HCT116 (cell line): Measurements from ENCODE around the gene CCDC71. TPM values are rescaled to one million over a fixed set of nuclear protein-coding genes. Genes with fewer than 3 reads are reported as not detected.

ENCODE experiments used
- ATAC-seq: fragments of 200-7000 bp; cut with Tn5 transposase; 2 replicates; pipeline ENCODE4 v1.9.1; 2020; ENCODE audit warnings: mild to moderate bottlenecking, moderate library complexity
- BruUV-seq: library from RNA; stranded (reverse); fragments of 400-500 nt; replicated peaks from 2 replicates; lab custom pipeline; 2021; lab: Mats Ljungman, UMichigan
- CTCF ChIA-PET: fragments of 300-600 bp; sonication (Branson Sonifier 250); formaldehyde crosslinking; loops from one replicate; lab custom pipeline; 2021; ENCODE audit warnings: antibody characterized with exemption; lab: Charles Lee
- POLR2A ChIA-PET: fragments of 300-600, 350-600 bp; sonication (Branson Sonifier 250); formaldehyde crosslinking; loops from one replicate; lab custom pipeline; 2021; ENCODE audit warnings: antibody characterized with exemption; lab: Charles Lee
- RAD21 ChIA-PET, 2 experiments: fragments of 300-600 bp; sonication (Branson Sonifier 250); formaldehyde crosslinking; loops; one replicate each; lab custom pipeline; 2023; ENCODE audit warnings: low total read pairs in 2 of 2; ENCODE audit not compliant: uncharacterized antibody in 2 of 2, unreplicated experiment in 2 of 2, low non-redundant PET in 1 of 2; lab: Charles Lee
- DNase-seq: peaks from one replicate; pipeline ENCODE4 v3.0.0-alpha.2; 2010; ENCODE audit warnings: low read depth, low spot score
- H2AFZ ChIP-seq: fragments of 200-600 bp; shearing (Covaris generic), sonication (generic); 2 replicates; pipeline ENCODE4 v1.6.1; 2017; ENCODE audit warnings: low read depth, mixed run types, mixed read lengths, antibody characterized with exemption, low read length; ENCODE audit not compliant: poor library complexity, severe bottlenecking
- H3K27ac ChIP-seq: 2 replicates; pipeline ENCODE4 v1.5.1; 2012; ENCODE audit warnings: low read depth, low read length
- H3K27me3 ChIP-seq: fragments of 200-600 bp; sonication (generic); 2 replicates; pipeline ENCODE4 v1.6.1; 2016; ENCODE audit warnings: mixed run types, low read length, mixed read lengths; ENCODE audit not compliant: insufficient read depth
- H3K36me3 ChIP-seq, 2 experiments: fragments of 200-500 bp in 1 of 2; fragments of 200-600 bp in 1 of 2; sonication (Bioruptor generic) in 1 of 2; sonication (generic) in 1 of 2; 2 replicates each; pipeline versions ENCODE4 v1.5.1 to v1.6.1; 2014 to 2016; ENCODE audit warnings: low read length in 2 of 2, inconsistent platforms in 1 of 2, mixed read lengths in 1 of 2, mixed run types in 1 of 2; ENCODE audit not compliant: insufficient read depth in 2 of 2, control insufficient read depth in 1 of 2
- H3K4me1 ChIP-seq, 2 experiments: fragments of 200-600 bp in 1 of 2; sonication (generic) in 1 of 2; 2 replicates each; pipeline versions ENCODE4 v1.5.1 to v1.6.1; 2012 to 2017; ENCODE audit warnings: low read length in 2 of 2, inconsistent platforms in 1 of 2, mild to moderate bottlenecking in 1 of 2, mixed read lengths in 1 of 2, mixed run types in 1 of 2, moderate library complexity in 1 of 2; ENCODE audit not compliant: insufficient read depth in 2 of 2, control insufficient read depth in 1 of 2
- H3K4me2 ChIP-seq: fragments of 200-600 bp; sonication (generic); 2 replicates; pipeline ENCODE4 v1.6.1; 2017; ENCODE audit warnings: mixed run types, low read length, mixed read lengths
- H3K4me3 ChIP-seq, 2 experiments: fragments of 200-600 bp in 1 of 2; sonication (generic) in 1 of 2; replicated peaks in 1 of 2; 2 replicates each; pipeline ENCODE4 v1.5.1; 2011 to 2016; ENCODE audit warnings: low read length in 2 of 2, control low read depth in 1 of 2, low read depth in 1 of 2, mild to moderate bottlenecking in 1 of 2, mixed read lengths in 1 of 2, mixed run types in 1 of 2
- H3K79me2 ChIP-seq: fragments of 200-600 bp; sonication (generic); 2 replicates; pipeline ENCODE4 v1.6.1; 2017; ENCODE audit warnings: mild to moderate bottlenecking, mixed run types, low read length, moderate library complexity, mixed read lengths; ENCODE audit not compliant: insufficient read depth
- H3K9ac ChIP-seq: fragments of 200-600 bp; sonication (generic); 2 replicates; pipeline ENCODE4 v1.6.1; 2016; ENCODE audit warnings: low read length, mixed read lengths
- H3K9me2 ChIP-seq: fragments of 200-600 bp; sonication (generic), shearing (Covaris generic); 2 replicates; pipeline ENCODE4 v1.6.1; 2017; ENCODE audit warnings: mixed run types, mild to moderate bottlenecking, moderate library complexity; ENCODE audit not compliant: insufficient read depth
- H3K9me3 ChIP-seq, 2 experiments: fragments of 200-500 bp in 1 of 2; fragments of 200-600 bp in 1 of 2; sonication (Bioruptor generic) in 1 of 2; sonication (generic) in 1 of 2; 2 replicates each; pipeline ENCODE4 v1.6.1; 2014 to 2017; ENCODE audit warnings: low read length in 2 of 2, mixed read lengths in 2 of 2, inconsistent platforms in 1 of 2, low read depth in 1 of 2, mild to moderate bottlenecking in 1 of 2, mixed run types in 1 of 2, moderate library complexity in 1 of 2; ENCODE audit not compliant: control insufficient read depth in 1 of 2, insufficient read depth in 1 of 2
- H4K20me1 ChIP-seq: fragments of 200-600 bp; sonication (generic), shearing (Covaris generic); 2 replicates; pipeline ENCODE4 v1.6.1; 2017; ENCODE audit warnings: mixed run types, mild to moderate bottlenecking, moderate library complexity; ENCODE audit not compliant: insufficient read depth
- EGR1 ChIP-seq: IDR thresholded peaks from 2 replicates; pipeline ENCODE4 v1.6.1; 2012; ENCODE audit warnings: low read depth
- ELF1 ChIP-seq: IDR thresholded peaks from 2 replicates; pipeline ENCODE4 v1.6.1; 2012; ENCODE audit warnings: low read depth, borderline replicate concordance
- EZH2 ChIP-seq: fragments of 200-600 bp; sonication (generic); IDR thresholded peaks from 2 replicates; pipeline ENCODE4 v1.6.1; 2017; ENCODE audit warnings: antibody characterized with exemption, mixed run types
- MAX ChIP-seq: IDR thresholded peaks from 2 replicates; pipeline ENCODE4 v1.6.1; 2012
- SP1 ChIP-seq: IDR thresholded peaks from 2 replicates; pipeline ENCODE4 v1.6.1; 2012; ENCODE audit warnings: low read depth
- SRF ChIP-seq: IDR thresholded peaks from 2 replicates; pipeline ENCODE4 v1.6.1; 2012; ENCODE audit warnings: low read depth
- TCF7L2 ChIP-seq: IDR thresholded peaks from 2 replicates; pipeline ENCODE4 v1.7.0; 2011; ENCODE audit warnings: borderline replicate concordance, inconsistent platforms; ENCODE audit not compliant: insufficient read depth, insufficient read length; ENCODE audit errors: extremely low read depth
- YY1 ChIP-seq: IDR thresholded peaks from 2 replicates; pipeline ENCODE4 v1.6.1; 2011; ENCODE audit warnings: low read length, low read depth, moderate library complexity, mild to moderate bottlenecking; ENCODE audit not compliant: insufficient replicate concordance; ENCODE audit errors: extremely low read depth
- ZBTB33 ChIP-seq: IDR thresholded peaks from 2 replicates; pipeline ENCODE4 v1.6.1; 2011; ENCODE audit warnings: mild to moderate bottlenecking, low read length, moderate library complexity; ENCODE audit not compliant: insufficient replicate concordance; ENCODE audit errors: extremely low read depth
- intact Hi-C: fragments of 100-400 bp; cut with micrococcal nuclease; formaldehyde crosslinking; loops from 2 replicates; pipeline ENCODE4 v1.10.0; 2022
- total RNA-seq: library from RNA; stranded (reverse); gene quantifications from one replicate; pipeline ENCODE4 v1.2.1, GENCODE V29; 2021; ENCODE audit not compliant: unreplicated experiment

CCDC71 gene
- total RNA-seq, 1 experiment from 2014 or later = 32.8 TPM

- Histone ChIP-seq H3K9ac (no peak overlapping the region), H3K9me2 (no peaks in the 10 kb centered on the region), H3K27me3 (no peaks in the 10 kb centered on the region), H4K20me1 (no peaks in the 10 kb centered on the region), H3K9me3 (no peaks in the 10 kb centered on the region), H3K4me3 (no peak overlapping the region), H3K4me1 (no peaks in the 10 kb centered on the region), H3K36me3 (no peaks in the 10 kb centered on the region), H3K79me2 (no peaks in the 10 kb centered on the region)
- no peak for ATAC-seq
- ChIA-PET CTCF (interaction anchor here (4.1 kb wide), 1 partner anchor 12 kb away, joined by 17 read pairs; the partner anchor contains the start of gene KLHDC8B), POLR2A (interaction anchor here (0.9 kb wide), 1 partner anchor 12 kb away, joined by 3 read pairs; no protein-coding TSS in a partner anchor), RAD21 (no interaction called here)
- no peak for DNase-seq
- BruUV-seq = no TSS peak
- no peak for TF ChIP-seq EGR1
- TF ChIP-seq TCF7L2 = no peak
- TF ChIP-seq MAX = no peak
- TF ChIP-seq SP1 = no peak
- TF ChIP-seq ZBTB33 = no peak
- TF ChIP-seq ELF1 = no peak
- no peak for TF ChIP-seq YY1
- TF ChIP-seq SRF = no peak
- no peak for TF ChIP-seq EZH2
- TF ChIP-seq, all 23 proteins: peak for 0
- Histone ChIP-seq H2AFZ (no peak overlapping the region), H3K27ac (no peak overlapping the region), H3K4me2 (no peak overlapping the region)
- intact Hi-C loops = no loop called here
Observed at GRCh38 chr3:49182682-49183081, 16.6 kb upstream of the CCDC71 start.
